Fibroblast of lung (primary cell): ENCODE data around the gene PDCD7.

Source experiments
- EZH2 ChIP-seq: IDR thresholded peaks from 2 replicates; pipeline ENCODE4 v1.5.1; 2012; ENCODE audit warnings: low read length, control low read depth, mild to moderate bottlenecking; ENCODE audit errors: missing control alignments
- TF ChIP-seq, protein P1 (sequence below), 2 donors: IDR thresholded peaks in 1 of 2; conservative IDR thresholded peaks in 1 of 2; 1 replicate in 1 of 2; 2 replicates in 1 of 2; pipeline ENCODE4 v1.5.1; 2011 to 2012; ENCODE audit warnings: low read length in 2 of 2, control low read depth in 1 of 2, inconsistent platforms in 1 of 2, low read depth in 1 of 2, mild to moderate bottlenecking in 1 of 2

DNA sequence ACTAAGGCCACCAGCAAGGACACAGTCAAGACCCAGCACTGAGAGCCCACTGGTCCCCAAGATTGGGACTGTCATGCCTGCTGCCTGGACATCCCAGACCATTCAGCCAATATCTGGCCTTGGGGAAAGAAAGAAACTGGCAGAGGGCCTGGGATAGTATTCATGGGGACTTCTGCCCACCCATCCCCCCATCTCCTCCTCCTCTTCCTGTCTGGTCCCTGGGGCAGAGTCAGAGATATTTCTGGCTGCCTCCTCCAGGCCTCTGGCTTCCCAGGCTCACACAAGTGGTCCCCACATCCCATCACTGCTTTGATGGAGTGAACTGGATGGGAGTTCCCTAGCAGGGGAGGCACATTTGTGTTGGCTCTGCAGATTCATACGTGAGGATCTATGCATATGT, 61.6 kb downstream of the PDCD7 start:
- TF ChIP-seq, protein P1, sequence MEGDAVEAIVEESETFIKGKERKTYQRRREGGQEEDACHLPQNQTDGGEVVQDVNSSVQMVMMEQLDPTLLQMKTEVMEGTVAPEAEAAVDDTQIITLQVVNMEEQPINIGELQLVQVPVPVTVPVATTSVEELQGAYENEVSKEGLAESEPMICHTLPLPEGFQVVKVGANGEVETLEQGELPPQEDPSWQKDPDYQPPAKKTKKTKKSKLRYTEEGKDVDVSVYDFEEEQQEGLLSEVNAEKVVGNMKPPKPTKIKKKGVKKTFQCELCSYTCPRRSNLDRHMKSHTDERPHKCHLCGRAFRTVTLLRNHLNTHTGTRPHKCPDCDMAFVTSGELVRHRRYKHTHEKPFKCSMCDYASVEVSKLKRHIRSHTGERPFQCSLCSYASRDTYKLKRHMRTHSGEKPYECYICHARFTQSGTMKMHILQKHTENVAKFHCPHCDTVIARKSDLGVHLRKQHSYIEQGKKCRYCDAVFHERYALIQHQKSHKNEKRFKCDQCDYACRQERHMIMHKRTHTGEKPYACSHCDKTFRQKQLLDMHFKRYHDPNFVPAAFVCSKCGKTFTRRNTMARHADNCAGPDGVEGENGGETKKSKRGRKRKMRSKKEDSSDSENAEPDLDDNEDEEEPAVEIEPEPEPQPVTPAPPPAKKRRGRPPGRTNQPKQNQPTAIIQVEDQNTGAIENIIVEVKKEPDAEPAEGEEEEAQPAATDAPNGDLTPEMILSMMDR (conservative IDR thresholded peaks at IDR 0.05 in 1 of 2, IDR thresholded peaks at IDR 0.05 in 1 of 2; ENCODE audit: low read depth in 1 of 2, low read length in 2 of 2): no peak
- TF ChIP-seq EZH2: no peak
